ENCODE results near the gene ZEB1.

DNA sequence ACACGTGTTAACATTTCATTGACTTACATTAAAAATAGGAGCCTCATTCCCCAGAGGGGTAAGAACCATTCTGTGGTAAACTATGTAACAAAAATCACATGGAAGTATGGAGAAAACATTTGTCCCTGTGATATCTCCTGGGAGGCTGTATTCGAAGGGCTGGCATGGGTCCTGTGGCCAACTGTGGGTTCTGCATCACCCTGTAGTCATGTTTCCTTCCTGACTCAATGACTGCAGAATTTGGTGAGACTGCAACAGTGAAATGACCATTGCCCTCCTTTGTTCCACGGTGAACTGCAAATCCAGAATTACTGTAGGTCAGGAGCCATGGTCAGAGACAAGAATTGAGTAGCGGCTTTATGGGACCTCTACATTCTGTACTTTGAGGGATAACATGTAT lies 3.6 kb upstream of the ZEB1 start:
- TF ChIP-seq, protein P1, sequence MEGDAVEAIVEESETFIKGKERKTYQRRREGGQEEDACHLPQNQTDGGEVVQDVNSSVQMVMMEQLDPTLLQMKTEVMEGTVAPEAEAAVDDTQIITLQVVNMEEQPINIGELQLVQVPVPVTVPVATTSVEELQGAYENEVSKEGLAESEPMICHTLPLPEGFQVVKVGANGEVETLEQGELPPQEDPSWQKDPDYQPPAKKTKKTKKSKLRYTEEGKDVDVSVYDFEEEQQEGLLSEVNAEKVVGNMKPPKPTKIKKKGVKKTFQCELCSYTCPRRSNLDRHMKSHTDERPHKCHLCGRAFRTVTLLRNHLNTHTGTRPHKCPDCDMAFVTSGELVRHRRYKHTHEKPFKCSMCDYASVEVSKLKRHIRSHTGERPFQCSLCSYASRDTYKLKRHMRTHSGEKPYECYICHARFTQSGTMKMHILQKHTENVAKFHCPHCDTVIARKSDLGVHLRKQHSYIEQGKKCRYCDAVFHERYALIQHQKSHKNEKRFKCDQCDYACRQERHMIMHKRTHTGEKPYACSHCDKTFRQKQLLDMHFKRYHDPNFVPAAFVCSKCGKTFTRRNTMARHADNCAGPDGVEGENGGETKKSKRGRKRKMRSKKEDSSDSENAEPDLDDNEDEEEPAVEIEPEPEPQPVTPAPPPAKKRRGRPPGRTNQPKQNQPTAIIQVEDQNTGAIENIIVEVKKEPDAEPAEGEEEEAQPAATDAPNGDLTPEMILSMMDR (conservative IDR thresholded peaks at IDR 0.05), result no peak
- no peak for TF ChIP-seq ZFX (IDR thresholded peaks at IDR 0.05)
